Endometrial microvascular endothelial cells (primary cell): ENCODE data around the gene KCTD4. TPM values are rescaled to one million over a fixed set of nuclear protein-coding genes. Genes with fewer than 3 reads are reported as not detected.
"Not testable (repeated sequence)": the region's sequence is repeated elsewhere in the genome, so short reads cannot be mapped to it uniquely, and the experiment has no call there.

ENCODE experiments used
- in situ Hi-C: cut with HindIII; loops from 2 replicates; pipeline ENCODE4 v1.10.0; 2017; ENCODE audit warnings: low sequenced_read_pairs, low pct_unique_long_range_greater_than_20kb; ENCODE audit errors: inconsistent ontology term
- total RNA-seq: library from RNA; depleted of rRNA; stranded (reverse); fragments of >200 nt; gene quantifications from one replicate; pipeline ENCODE4 v1.2.3, GENCODE V29; 2015; ENCODE audit errors: inconsistent ontology term

Gene KCTD4
- total RNA-seq, 1 donor from 2014 or later: not detected

GRCh38 chr13:45219123-45219891 lies 18.5 kb upstream of the KCTD4 start:
- in situ Hi-C loops: no loop called here

GRCh38 chr13:45218689-45219088 lies 17.8 kb upstream of the KCTD4 start:
- in situ Hi-C loops: no loop called here

- in situ Hi-C loops: no loop called here
Measured at GRCh38 chr13:45216193-45216592, 15.3 kb upstream of the KCTD4 start.

GRCh38 chr13:45215392-45216077 lies 14.7 kb upstream of the KCTD4 start:
- in situ Hi-C loops: no loop called here

GRCh38 chr13:45209229-45209628 lies 8.4 kb upstream of the KCTD4 start:
- in situ Hi-C loops: no loop called here

- in situ Hi-C loops: no loop called here
Measured at GRCh38 chr13:45208132-45208531, 7.3 kb upstream of the KCTD4 start.

- in situ Hi-C loops: no loop called here
Measured at GRCh38 chr13:45207319-45207718, 6.5 kb upstream of the KCTD4 start.

- in situ Hi-C loops: no loop called here
Measured at GRCh38 chr13:45206340-45206739, 5.5 kb upstream of the KCTD4 start.

- in situ Hi-C loops: no loop called here
Measured at GRCh38 chr13:45205124-45205523, 4.3 kb upstream of the KCTD4 start.

GRCh38 chr13:45199711-45200110 lies 1.1 kb downstream of the KCTD4 start:
- in situ Hi-C loops: no loop called here

GRCh38 chr13:45198924-45199323 lies 1.9 kb downstream of the KCTD4 start:
- in situ Hi-C loops: no loop called here

- in situ Hi-C loops: no loop called here
Measured at GRCh38 chr13:45198041-45198440, 2.8 kb downstream of the KCTD4 start.

GRCh38 chr13:45196622-45197021 lies 4.2 kb downstream of the KCTD4 start:
- in situ Hi-C loops: no loop called here

GRCh38 chr13:45196096-45196495 lies 4.7 kb downstream of the KCTD4 start:
- in situ Hi-C loops: no loop called here

- in situ Hi-C loops: no loop called here
Measured at GRCh38 chr13:45195421-45195820, 5.4 kb downstream of the KCTD4 start.

GRCh38 chr13:45194081-45194939 lies 6.5 kb downstream of the KCTD4 start:
- in situ Hi-C loops: no loop called here

- in situ Hi-C loops: no loop called here
Measured at GRCh38 chr13:45191874-45192273, 9.0 kb downstream of the KCTD4 start.

- in situ Hi-C loops: not testable (repeated sequence)
Measured at GRCh38 chr13:45189511-45189910, 11.3 kb downstream of the KCTD4 start.

- in situ Hi-C loops: not testable (repeated sequence)
Measured at GRCh38 chr13:45189077-45189476, 11.8 kb downstream of the KCTD4 start.

- in situ Hi-C loops: no loop called here
Measured at GRCh38 chr13:45185286-45185685, 15.6 kb downstream of the KCTD4 start.
